Raji (cell line): ENCODE measurements around the gene CRTC3.

ENCODE experiments used
- POLR2A ChIP-seq: IDR thresholded peaks from 2 replicates; pipeline ENCODE4 v1.6.1; 2011; ENCODE audit warnings: low read depth, low read length, control low read depth; ENCODE audit not compliant: insufficient read depth

The CRTC3 gene

DNA sequence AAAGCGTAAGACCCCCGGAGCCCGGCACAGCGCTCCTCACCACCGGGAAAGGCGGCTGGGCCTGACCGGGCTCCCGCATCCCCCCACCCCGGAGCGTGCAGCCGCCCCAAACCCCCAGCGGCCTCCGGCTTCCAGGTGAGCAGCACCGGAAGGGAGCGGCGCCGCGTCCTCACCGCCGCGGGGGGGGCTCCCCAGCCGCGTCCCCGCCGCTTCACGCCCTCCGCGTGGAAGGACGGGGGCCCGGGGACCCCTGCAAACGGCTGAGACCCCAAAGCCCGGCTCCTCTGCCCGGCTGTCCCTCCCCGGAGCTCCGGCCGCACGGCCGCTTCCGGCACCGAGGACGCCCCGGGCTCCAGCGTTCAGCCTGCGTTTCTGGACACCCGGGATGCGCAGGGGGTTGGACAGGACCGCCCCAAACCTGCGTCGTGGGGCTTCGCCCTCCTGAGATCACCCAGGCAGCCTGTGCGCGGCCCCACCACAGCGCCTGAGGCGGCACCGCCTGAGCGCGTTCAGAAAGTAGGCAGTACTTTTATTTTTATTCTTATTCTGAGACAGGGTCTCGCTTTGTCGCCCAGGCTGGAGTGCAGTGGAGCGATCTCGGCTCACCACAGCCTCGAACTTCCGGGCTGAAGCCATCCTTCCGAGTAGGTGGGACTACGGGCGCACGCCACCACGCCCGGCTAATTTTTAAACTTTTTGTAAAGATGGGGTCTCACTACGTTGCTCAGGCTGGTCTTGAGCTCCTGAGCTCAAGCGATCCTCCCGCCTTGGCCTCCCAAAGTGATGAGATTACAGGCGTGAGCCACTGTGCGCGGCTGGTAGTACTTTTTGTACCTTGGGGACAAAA is 135.8 kb downstream of the CRTC3 start:
- peak; percentile 57 for TF ChIP-seq POLR2A

DNA sequence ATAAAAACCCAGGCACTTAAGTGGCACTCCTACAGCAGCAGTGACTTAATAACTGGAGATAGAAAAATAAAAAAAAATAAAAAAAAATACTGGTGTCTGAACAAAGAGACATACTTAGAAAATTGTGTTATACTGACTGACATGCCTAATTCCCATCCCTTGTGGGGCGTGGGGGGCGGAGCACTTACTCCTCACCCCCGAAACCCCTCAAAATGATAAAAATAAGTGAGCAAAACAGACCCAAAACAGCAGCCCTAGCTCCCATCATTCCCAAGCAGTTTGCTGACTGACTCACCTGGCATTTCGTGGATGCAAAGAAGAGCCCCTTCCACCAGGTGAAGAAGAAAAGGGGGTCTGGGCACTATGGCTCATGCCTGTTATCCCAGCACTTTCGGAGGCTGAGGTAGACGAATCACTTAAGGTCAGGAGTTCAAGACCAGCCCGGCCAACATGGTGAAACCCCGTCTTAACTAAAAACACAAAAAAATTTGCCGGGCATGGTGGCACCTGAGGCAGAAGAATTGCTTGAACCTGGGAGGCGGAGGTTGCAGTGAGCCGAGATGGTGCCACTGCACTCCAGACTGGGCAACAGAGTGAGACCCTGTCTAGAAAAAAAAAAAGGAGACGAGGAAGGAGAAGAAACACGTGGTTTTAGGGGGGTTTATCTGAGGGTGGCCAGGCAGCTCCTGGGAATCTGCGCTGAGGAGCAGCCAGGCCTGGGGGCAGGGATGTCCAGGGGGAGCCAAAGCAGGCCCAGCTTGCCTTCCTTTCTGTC is 136.6 kb downstream of the CRTC3 start:
- TF ChIP-seq POLR2A: no peak

DNA sequence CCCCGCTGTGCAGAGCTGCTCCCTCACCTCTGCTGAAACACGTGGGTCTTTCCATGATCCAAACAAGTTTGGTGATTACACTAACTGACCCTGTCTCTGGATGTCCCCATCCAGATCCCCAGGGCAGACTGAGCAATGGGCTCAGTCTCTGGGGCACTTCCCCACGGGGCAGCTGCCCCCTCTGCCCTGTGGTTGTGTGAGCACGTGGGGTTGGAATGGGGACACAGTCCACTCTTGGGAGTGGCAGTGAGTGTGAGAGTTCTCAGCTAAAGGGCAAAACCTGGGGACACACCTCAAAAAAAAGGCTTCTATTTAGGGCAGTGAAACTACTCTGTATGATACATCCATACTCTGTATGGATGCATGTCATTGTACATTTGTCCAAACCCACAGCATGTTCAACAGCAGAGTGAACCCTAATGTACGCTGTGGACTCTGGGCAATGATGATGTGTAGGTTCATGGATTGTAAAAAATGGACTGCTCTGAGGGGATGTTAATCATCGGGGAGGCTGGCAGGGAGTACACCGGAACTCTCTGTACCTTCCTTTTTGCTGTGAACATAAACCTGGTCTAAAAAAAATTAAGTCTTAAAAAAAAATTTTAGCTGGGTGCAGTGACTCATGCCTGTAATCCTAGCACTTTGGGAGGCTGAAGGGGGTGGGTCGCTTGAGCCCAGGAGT is 137.5 kb downstream of the CRTC3 start:
- no peak for TF ChIP-seq POLR2A

DNA sequence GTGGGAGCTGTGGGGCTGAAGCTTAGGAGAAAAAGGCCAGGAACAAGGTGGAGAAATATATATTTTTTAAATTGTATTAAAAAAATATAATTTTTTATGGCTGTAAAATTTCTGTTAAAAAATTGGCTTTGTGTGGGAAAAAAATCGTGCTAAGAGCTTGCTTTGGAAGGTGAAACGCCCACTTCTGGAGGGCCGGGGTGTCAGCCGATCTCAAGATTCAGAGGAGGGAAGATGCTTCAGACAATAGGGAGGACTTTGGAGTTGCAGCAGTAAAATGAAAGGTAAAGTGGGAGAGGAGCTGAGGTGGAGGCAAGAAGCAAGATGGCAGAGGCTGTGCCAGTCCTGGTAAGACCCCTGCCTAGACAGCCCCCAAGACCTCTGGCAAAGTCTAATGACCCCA is 141.5 kb downstream of the CRTC3 start:
- no peak for TF ChIP-seq POLR2A

DNA sequence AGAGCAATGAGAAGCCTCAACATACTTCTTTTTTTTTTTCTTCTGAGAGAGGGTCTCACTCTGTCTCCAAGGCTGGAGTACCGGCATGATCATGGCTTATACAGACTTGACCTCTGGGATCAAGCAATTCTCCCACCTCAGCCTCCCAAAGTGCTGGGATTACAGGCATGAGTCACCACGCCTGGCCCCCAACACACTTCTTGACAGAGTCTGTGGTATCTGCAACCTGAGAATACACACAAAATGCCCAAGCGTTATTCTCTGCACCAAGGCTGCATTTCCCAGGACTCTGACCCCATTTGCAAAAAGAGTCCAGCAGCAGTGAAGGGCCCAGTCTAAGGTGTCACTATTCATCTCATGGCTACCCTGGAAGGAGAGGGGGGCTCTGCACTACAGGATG is 144.8 kb downstream of the CRTC3 start:
- no peak for TF ChIP-seq POLR2A

DNA sequence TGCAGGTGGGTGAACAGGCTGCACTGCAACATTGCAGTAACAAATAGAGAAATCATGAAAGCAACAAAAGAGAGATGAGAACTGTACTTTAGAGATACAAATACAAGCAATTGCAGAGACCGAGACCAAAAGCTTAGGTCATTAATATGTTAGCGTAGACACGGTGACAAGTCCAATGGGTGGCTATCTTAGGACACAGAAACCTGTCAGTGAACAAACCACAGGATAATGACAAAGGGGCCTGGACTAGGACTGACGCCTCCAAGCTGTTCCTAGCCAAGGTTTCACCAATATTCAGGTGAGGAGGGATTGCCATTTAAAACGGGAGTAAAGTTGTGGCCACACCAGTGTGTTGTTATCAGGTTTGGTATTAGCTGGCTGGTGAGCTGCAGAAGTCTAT is 145.7 kb downstream of the CRTC3 start:
- no peak for TF ChIP-seq POLR2A

DNA sequence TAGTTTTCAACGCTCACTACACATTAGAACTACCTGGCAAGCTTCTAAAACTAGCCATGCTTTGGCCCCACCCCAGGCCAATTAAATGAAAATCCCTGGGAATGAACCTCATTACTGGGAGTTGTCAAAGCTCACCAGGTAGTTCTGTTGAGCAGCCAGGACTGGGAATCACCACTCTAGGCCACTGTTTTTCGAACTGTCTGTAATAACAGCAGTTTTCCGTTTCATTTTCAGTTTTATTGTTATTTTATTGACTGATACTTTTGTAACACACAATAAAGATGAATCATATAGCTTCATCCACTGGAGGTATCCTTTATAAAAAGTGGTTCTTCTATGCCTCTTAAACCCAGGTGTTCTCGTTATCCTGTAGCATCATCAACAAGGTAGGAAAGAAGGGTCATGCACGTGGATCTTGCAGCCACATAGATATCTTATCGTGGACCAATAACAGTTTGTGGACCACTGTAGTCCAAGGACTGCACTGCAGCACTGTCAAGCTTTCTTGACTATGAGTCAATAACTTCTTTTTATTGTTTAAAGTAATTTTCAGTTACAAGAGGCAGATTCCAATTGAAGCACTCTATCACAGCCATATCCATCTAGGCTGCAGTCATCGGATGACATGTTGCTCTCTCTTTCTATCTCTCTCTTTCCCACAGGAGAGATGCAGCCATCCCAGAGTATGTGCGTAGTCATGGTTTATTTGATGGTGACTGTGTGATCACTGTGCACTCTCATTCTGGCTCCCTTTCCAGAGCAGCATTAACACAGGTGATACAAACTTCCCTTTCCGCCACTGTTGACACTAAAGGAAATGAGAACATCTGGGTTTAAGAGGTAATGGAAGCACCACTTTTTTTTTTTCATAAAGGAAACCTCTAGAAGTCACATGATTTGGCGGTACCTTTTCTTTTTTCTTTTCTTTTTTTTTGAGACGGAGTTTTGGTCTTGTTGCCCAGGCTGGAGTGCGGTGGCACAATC is 148.4 kb downstream of the CRTC3 start:
- TF ChIP-seq POLR2A: no peak

DNA sequence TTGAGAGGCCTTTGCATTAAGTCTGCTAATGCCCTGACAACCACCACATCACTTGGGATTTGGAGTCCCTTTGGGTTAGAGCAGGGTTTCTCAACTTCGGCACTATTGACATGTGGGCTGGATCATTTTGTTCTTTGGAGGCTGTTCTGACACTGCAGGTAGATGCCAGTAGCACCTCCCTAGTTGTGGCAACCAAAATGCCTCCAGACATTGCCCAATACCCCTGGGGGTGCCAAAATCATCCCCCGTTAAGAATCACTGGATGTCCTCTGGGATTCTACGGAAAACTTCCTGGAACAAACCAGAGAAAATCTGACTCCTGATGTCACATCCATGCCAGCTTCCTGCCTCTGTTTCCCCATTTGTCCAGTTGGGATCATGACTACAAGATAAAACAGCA is 150.2 kb downstream of the CRTC3 start:
- TF ChIP-seq POLR2A: no peak

DNA sequence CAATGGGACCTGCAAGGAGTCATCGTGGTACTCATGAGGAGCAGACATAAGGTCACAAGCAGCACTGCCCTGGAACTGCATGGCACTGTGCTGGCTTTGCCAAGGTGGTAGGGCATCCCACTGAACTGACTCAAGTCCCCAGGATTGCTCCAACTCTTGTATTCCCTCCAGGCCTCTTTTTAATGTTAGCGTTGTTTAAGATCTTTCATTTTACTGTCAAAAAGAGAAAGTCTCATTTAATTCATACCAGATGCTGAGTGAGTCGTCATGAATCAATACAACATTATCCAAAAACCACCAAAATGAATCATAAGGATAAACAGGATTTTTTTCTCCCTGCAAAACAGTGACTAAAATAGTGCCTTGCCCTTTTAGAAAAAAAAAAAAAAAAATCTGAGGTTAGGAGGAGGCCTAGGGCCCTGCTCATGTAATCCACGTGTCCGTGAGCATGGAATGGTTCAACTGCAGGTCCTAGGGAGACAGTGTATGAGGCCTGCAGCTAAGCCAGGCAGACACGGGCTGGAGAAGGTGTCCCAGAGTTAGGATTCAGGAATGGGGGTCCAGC is 150.7 kb downstream of the CRTC3 start:
- no peak for TF ChIP-seq POLR2A

DNA sequence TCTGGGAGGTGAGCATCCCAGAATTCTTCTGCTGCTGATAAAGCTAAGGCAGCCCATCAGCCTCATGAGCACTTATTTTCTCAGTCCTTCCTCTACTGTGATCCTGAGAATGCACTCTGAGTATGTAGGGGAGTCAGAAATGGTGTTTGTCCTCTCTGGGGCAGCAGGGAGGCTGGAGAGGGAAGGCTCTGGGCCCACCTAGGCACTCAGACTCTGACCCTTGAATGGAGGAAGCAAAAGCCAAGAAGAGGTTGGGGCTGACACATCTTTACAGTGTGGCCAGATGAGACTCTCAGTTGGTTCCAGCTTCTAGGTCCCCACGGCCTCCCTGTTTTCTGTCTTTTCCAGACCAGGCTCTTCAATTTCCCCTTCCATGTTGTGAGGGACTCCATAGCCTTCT is 151.3 kb downstream of the CRTC3 start:
- TF ChIP-seq POLR2A: no peak

DNA sequence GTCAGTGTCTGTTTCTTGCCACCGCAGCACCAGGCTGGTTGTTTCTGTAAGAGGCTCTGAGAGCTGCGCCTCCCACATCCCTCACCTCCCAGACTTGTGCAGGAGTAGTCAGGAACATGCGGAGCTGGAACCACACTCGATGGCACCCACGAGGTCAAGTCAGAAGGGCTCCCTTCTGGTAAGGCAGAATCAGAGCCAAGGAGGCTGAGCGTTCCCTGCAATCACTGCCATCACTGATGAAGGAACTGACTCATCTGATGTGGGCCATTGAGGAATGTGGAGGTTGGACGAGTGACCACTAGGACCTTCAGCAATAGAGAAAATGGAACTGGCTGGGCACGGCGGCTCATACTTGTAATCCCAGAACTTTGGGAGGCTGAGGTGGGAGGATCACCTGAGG is 151.8 kb downstream of the CRTC3 start:
- no peak for TF ChIP-seq POLR2A

DNA sequence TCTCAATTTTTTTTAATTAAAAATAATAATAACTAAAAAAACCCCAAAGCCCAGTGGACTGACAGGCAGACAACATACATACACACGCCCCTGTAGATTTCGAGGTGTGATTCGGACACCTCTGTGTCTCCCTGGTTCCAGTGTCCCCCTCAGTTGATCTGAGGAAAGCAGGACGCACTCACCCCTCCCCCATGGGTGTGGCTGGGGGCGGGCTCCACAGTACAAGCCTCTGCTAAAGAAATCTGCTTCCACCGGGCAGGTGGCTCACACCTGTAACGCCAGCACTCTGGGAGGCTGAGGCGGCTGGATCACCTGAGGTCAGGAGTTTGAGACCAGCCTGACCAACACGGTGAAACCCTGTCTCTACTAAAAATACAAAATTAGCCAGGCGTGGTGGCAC is 153.6 kb downstream of the CRTC3 start:
- no peak for TF ChIP-seq POLR2A

DNA sequence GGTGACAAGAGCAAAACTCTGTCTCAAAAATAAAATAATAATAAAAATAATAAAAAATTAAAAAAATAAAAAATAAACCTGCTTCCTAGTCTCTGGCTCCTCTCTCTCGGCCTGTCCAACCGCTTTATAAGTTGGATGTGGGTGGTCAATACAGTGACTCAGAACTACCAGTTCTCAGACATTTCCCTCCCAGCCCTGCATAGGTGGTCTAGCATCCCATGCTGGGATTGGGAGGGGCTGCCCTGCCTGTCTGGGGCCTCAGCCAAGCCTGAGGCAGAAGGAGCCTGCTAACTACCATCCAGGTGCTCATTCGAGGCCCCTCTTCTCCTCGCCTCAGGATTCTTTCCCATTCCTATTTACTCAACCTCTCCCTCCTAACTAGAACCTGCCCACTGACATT is 154.2 kb downstream of the CRTC3 start:
- no peak for TF ChIP-seq POLR2A

DNA sequence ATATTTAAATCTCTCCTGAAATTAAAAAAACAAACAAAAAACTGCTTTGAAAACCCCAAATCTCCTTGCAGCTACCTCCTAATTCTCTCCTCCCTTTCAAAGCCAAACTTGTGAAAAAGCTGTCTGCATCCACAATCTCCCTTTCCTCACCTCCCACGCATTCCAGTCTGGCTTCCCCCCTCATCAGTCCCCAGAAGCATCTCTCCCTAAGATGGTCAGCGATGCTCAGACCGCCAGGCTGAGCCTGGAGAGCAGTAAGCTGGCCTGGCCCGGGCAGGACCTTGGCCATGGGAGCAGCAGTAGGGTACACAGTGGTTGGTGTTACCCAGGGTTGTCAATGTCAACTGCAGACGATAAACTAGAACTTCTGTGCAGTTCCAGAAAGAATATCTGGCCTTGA is 154.6 kb downstream of the CRTC3 start:
- no peak for TF ChIP-seq POLR2A
